H1 (cell line): Measurements from ENCODE around the gene NXPH4. TPM values are rescaled to one million over a fixed set of nuclear protein-coding genes. Genes with fewer than 3 reads are reported as not detected.

Experiments used
- CHD2 ChIP-seq: IDR thresholded peaks from 2 replicates; pipeline ENCODE4 v1.6.1; 2012; ENCODE audit warnings: low read length, improper control_type of control experiment
- JUND ChIP-seq: IDR thresholded peaks from 2 replicates; pipeline ENCODE4 v1.6.1; 2011; ENCODE audit warnings: mild to moderate bottlenecking, improper control_type of control experiment, low read length
- KDM5A ChIP-seq: fragments of 200-600 bp; IDR thresholded peaks from 2 replicates; pipeline ENCODE4 v1.7.1; 2012; ENCODE audit warnings: mild to moderate bottlenecking, low read length, inconsistent platforms, mixed read lengths
- RAD21 ChIP-seq, 2 experiments: IDR thresholded peaks in 1 of 2; conservative IDR thresholded peaks in 1 of 2; 2 replicates each; pipeline ENCODE4 v1.6.1; 2011; ENCODE audit warnings: low read depth in 2 of 2, low read length in 2 of 2, improper control_type of control experiment in 1 of 2, inconsistent platforms in 1 of 2, mild to moderate bottlenecking in 1 of 2, moderate library complexity in 1 of 2
- SIN3A ChIP-seq, 2 experiments: IDR thresholded peaks in 1 of 2; conservative IDR thresholded peaks in 1 of 2; 2 replicates each; pipeline ENCODE4 v1.6.1; 2011 to 2012; ENCODE audit warnings: low read length in 2 of 2, improper control_type of control experiment in 1 of 2, low read depth in 1 of 2, mild to moderate bottlenecking in 1 of 2
- polyA plus RNA-seq, 7 experiments: library from polyadenylated mRNA; depleted of rRNA in 3 of 7; stranded (reverse) in 5 of 7; unstranded in 2 of 7; fragments of >200 nt in 5 of 7; fragments of 200-250 nt in 2 of 7; gene quantifications; 1 replicate in 5 of 7; 2 replicates in 1 of 7; 4 replicates in 1 of 7; pipeline versions ENCODE4 v1.2.1 to v1.2.3, GENCODE V29; 2011 to 2013; ENCODE audit warnings: missing spikeins in 2 of 7, mixed read lengths in 2 of 7
- total RNA-seq: library from RNA; stranded (reverse); fragmentation: NEBNext Ultra II Directional; extraction: Animal tissue kit (Norgen Biotek cat#: 25700); gene quantifications from 2 replicates; pipeline ENCODE4 v1.2.1, GENCODE V29; 2021

Gene NXPH4
- total and polyA plus RNA-seq, 2 of the 8 experiments (the other 6 are each of a cell fraction or from before 2014, with no cell fraction given): 0.92 to 1.7 TPM

DNA sequence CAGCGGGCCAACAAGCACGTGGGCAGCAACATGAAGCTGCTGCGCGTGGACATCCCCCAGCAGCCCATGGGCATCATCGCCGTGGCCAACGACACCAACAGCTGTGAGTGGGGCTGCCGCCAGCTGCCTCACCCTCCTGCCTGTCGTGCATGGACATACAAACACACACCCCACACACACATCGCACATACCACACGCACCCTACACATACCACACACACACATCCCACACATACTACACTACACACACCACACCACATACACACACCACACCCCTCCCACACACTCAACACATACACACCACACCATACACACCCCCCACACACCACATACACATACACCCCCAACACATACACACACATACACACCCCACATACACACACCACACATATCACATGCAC lies 25.2 kb upstream of the NXPH4 start (continued):
- TF ChIP-seq JUND: no peak
- no peak for TF ChIP-seq RAD21 (IDR thresholded peaks at IDR 0.05 in 1 of 2, conservative IDR thresholded peaks at IDR 0.05 in 1 of 2; ENCODE audit: low read depth in 2 of 2, low read length in 2 of 2)
- no peak for TF ChIP-seq KDM5A
- TF ChIP-seq CHD2: no peak
- no peak for TF ChIP-seq SIN3A (conservative IDR thresholded peaks at IDR 0.05 in 1 of 2, IDR thresholded peaks at IDR 0.05 in 1 of 2; ENCODE audit: low read depth in 1 of 2, low read length in 2 of 2)
